K562 (cell line): Measurements from ENCODE around the gene WDR90. TPM values are rescaled to one million over a fixed set of nuclear protein-coding genes. Genes with fewer than 3 reads are reported as not detected.

Experiments used
- CBX3 ChIP-seq, 2 experiments: IDR thresholded peaks; 1 replicate in 1 of 2; 2 replicates in 1 of 2; pipeline ENCODE4 v1.6.1; 2012; ENCODE audit warnings: inconsistent platforms in 2 of 2, low read length in 2 of 2, borderline replicate concordance in 1 of 2, control low read depth in 1 of 2
- CREB3 ChIP-seq: fragments of 450-650 bp; conservative IDR thresholded peaks from 2 replicates; pipeline ENCODE4 v1.6.1; 2016; ENCODE audit warnings: missing genetic modification characterization, low read depth, mild to moderate bottlenecking, missing compliant biosample characterization, moderate library complexity
- DEAF1 ChIP-seq: fragments of 450-650 bp; formaldehyde crosslinking; IDR thresholded peaks from 2 replicates; pipeline ENCODE4 v1.4.0; 2020; ENCODE audit warnings: mild to moderate bottlenecking, moderate library complexity
- FOXJ3 ChIP-seq: sonication (generic); formaldehyde crosslinking; IDR thresholded peaks from 2 replicates; pipeline ENCODE4 v1.4.0; 2020; ENCODE audit warnings: mild to moderate bottlenecking, missing genetic modification reagents
- HMBOX1 ChIP-seq: sonication (generic); IDR thresholded peaks from 2 replicates; pipeline ENCODE4 v1.6.1; 2016
- KAT2B ChIP-seq: IDR thresholded peaks from one replicate; pipeline ENCODE4 v1.6.1; 2012; ENCODE audit warnings: low read depth, mild to moderate bottlenecking, control low read depth, inconsistent platforms, low read length, moderate library complexity
- MYNN ChIP-seq, 2 experiments: sonication (generic); formaldehyde crosslinking in 1 of 2; IDR thresholded peaks; 2 replicates each; pipeline versions ENCODE4 v1.5.0 to v1.6.1; 2016 to 2020; ENCODE audit warnings: antibody characterized with exemption in 1 of 2, missing genetic modification reagents in 1 of 2
- NCOA1 ChIP-seq: fragments of 450-650 bp; IDR thresholded peaks from 2 replicates; pipeline ENCODE4 v1.6.1; 2016; ENCODE audit warnings: low read depth
- POLR2AphosphoS5 ChIP-seq: IDR thresholded peaks from 2 replicates; pipeline ENCODE4 v1.6.1; 2011; ENCODE audit warnings: mild to moderate bottlenecking, low read depth, low read length, moderate library complexity; ENCODE audit not compliant: control insufficient read depth, insufficient read depth
- PRPF4 ChIP-seq: fragments of 200-400 bp; formaldehyde crosslinking; IDR thresholded peaks from one replicate; pipeline ENCODE4 v1.6.1; 2017; ENCODE audit warnings: low read length, low read depth, mild to moderate bottlenecking; ENCODE audit not compliant: insufficient read depth, poor library complexity, severe bottlenecking
- RBM39 ChIP-seq: fragments of 200-400 bp; formaldehyde crosslinking; optimal IDR thresholded peaks from 2 replicates; pipeline ENCODE3; 2018; ENCODE audit warnings: low read depth, low read length
- RFX7 ChIP-seq: fragments of 250-450 bp; sonication (Bioruptor Pico); IDR thresholded peaks from 2 replicates; pipeline ENCODE4 v1.5.1; 2021; ENCODE audit warnings: mild to moderate bottlenecking
- SAFB2 ChIP-seq: fragments of 200-400 bp; formaldehyde crosslinking; IDR thresholded peaks from 2 replicates; pipeline ENCODE4 v1.6.1; 2018; ENCODE audit warnings: borderline replicate concordance, low read length, low read depth, moderate library complexity; ENCODE audit not compliant: severe bottlenecking
- U2AF2 ChIP-seq: fragments of 200-400 bp; formaldehyde crosslinking; optimal IDR thresholded peaks from 2 replicates; pipeline ENCODE3; 2017; ENCODE audit warnings: low read depth, mild to moderate bottlenecking, low read length
- ZBTB8A ChIP-seq: fragments of 450-650 bp; IDR thresholded peaks from 2 replicates; pipeline ENCODE4 v1.6.1; 2018; ENCODE audit warnings: mild to moderate bottlenecking, moderate library complexity; ENCODE audit not compliant: partially characterized antibody
- ZBTB9 ChIP-seq: fragments of 450-650 bp; formaldehyde crosslinking; IDR thresholded peaks from 2 replicates; pipeline ENCODE4 v1.4.0; 2020; ENCODE audit warnings: mild to moderate bottlenecking, moderate library complexity
- ZC3H11A ChIP-seq: IDR thresholded peaks from 2 replicates; pipeline ENCODE4 v1.6.1; 2012; ENCODE audit warnings: low read depth, low read length, improper control_type of control experiment
- ZNF239 ChIP-seq: fragments of 250-450 bp; sonication (Bioruptor Pico); IDR thresholded peaks from 2 replicates; pipeline ENCODE4 v1.4.0; 2020; ENCODE audit warnings: mild to moderate bottlenecking
- ZNF282 ChIP-seq: sonication (generic); formaldehyde crosslinking; IDR thresholded peaks from 2 replicates; pipeline ENCODE4 v1.8.1; 2023; ENCODE audit warnings: missing genetic modification reagents
- ZNF408 ChIP-seq: fragments of 250-450 bp; sonication (Bioruptor Pico); IDR thresholded peaks from 2 replicates; pipeline ENCODE4 v1.4.0; 2020; ENCODE audit warnings: low read depth, mild to moderate bottlenecking, moderate library complexity
- ZNF561 ChIP-seq: fragments of 450-650 bp; formaldehyde crosslinking; conservative IDR thresholded peaks from 2 replicates; pipeline ENCODE4 v1.4.0; 2020; ENCODE audit warnings: mild to moderate bottlenecking, moderate library complexity
- ZNF584 ChIP-seq: fragments of 200-800 bp; sonication (Bioruptor generic); IDR thresholded peaks from 2 replicates; pipeline ENCODE4 v1.6.1; 2016; ENCODE audit warnings: low read depth, mild to moderate bottlenecking, missing genetic modification characterization, missing compliant biosample characterization
- ZNF699 ChIP-seq: fragments of 250-450 bp; sonication (Bioruptor Pico); IDR thresholded peaks from 2 replicates; pipeline ENCODE4 v1.8.0; 2021; ENCODE audit warnings: mild to moderate bottlenecking, moderate library complexity; ENCODE audit not compliant: insufficient replicate concordance
- polyA plus RNA-seq, 8 experiments: library from polyadenylated mRNA; depleted of rRNA in 4 of 8; stranded (reverse) in 5 of 8; unstranded in 3 of 8; fragments of >200 nt; fragmentation: Nextera tagmentation in 2 of 8; fragmentation: Illumina TruSeq in 1 of 8; extraction: Ambion mirVana in 2 of 8; extraction: Trizol in 1 of 8; gene quantifications; 2 replicates each; pipeline versions ENCODE4 v1.2.1 to v1.2.3, GENCODE V29; 2011 to 2014; ENCODE audit warnings: inconsistent platforms in 1 of 8, missing spikeins in 1 of 8
- total RNA-seq, 7 experiments: library from RNA; depleted of rRNA in 6 of 7; stranded (reverse); fragments of >200 nt in 6 of 7; fragmentation: Illumina TruSeq in 2 of 7; extraction: Trizol in 2 of 7; gene quantifications; 2 replicates each; pipeline versions ENCODE4 v1.2.1 to v1.2.3, GENCODE V29; 2011 to 2021; ENCODE audit warnings: low replicate concordance in 1 of 7

Gene WDR90
- total and polyA plus RNA-seq, 9 of the 15 experiments (the other 6 are each of a cell fraction or from before 2014, with no cell fraction given), result 0.44 to 12.6 (median 3.3) TPM

GRCh38 chr16:636206-637080 is 12.7 kb upstream of the WDR90 start, which contains the start of gene METTL26 (continued):
- TF ChIP-seq HMBOX1, result no peak
- peak; percentile 36; the same call in 1 of the 2 replicates for TF ChIP-seq ZC3H11A
- no peak for TF ChIP-seq SAFB2
- TF ChIP-seq ZNF408 (CRISPR knock-in tag), result no peak
- peak; percentile 42; the same call in 1 of the 2 replicates for TF ChIP-seq POLR2AphosphoS5
- TF ChIP-seq ZBTB8A, result no peak
- TF ChIP-seq ZNF282 (CRISPR knock-in tag), result peak; percentile 10
- no peak for TF ChIP-seq CREB3
- TF ChIP-seq ZNF561 (CRISPR knock-in tag), result no peak
- no peak for TF ChIP-seq RFX7 (CRISPR knock-in tag)
- peak; percentile 51; the same call in 1 of the 2 replicates for TF ChIP-seq ZNF584 (CRISPR knock-in tag)
- TF ChIP-seq DEAF1 (CRISPR knock-in tag), result no peak
- TF ChIP-seq NCOA1, result no peak
- TF ChIP-seq ZNF239 (CRISPR knock-in tag), result no peak
- TF ChIP-seq U2AF2, result no peak
- no peak for TF ChIP-seq KAT2B
- no peak for TF ChIP-seq MYNN (IDR thresholded peaks at IDR 0.05)
- no peak for TF ChIP-seq MYNN (CRISPR knock-in tag; IDR thresholded peaks at IDR 0.05)
- TF ChIP-seq ZNF699 (CRISPR knock-in tag), result no peak
- peak in 1 of 2 experiments; percentile 49; a peak in 1 of 3 replicates for TF ChIP-seq CBX3 (IDR thresholded peaks at IDR 0.05; ENCODE audit: borderline replicate concordance in 1 of 2, low read length in 2 of 2)
- no peak for TF ChIP-seq FOXJ3 (CRISPR knock-in tag)
- TF ChIP-seq PRPF4, result no peak
- TF ChIP-seq RBM39, result no peak
- TF ChIP-seq ZBTB9 (CRISPR knock-in tag), result peak; percentile 67; the same call in 1 of the 2 replicates
